Endothelial cell of umbilical vein (primary cell): ENCODE measurements around the gene PLAAT1. TPM values are rescaled to one million over a fixed set of nuclear protein-coding genes. Genes with fewer than 3 reads are reported as not detected.

Source experiments
- BruUV-seq: library from RNA; stranded (reverse); fragments of 400-500 nt; replicated peaks from 2 replicates; lab custom pipeline; 2021; lab: Mats Ljungman, UMichigan
- CTCF ChIA-PET: fragments of 300-600, 350-600 bp; sonication (Branson Sonifier 250); formaldehyde crosslinking; loops from one replicate; lab custom pipeline; 2021; ENCODE audit warnings: antibody characterized with exemption, inconsistent platforms; lab: Charles Lee
- POLR2A ChIA-PET: fragments of 300-600, 350-600 bp; sonication (Branson Sonifier 250); formaldehyde crosslinking; loops from one replicate; lab custom pipeline; 2021; ENCODE audit warnings: antibody characterized with exemption, inconsistent platforms; lab: Charles Lee
- DNase-seq: peaks from one replicate; pipeline ENCODE4 v3.0.0-alpha.2; 2011; ENCODE audit warnings: low read depth, low spot score
- FAIRE-seq: peaks from 2 replicates; lab custom pipeline; 2011; peaks lifted over from hg19 to GRCh38; lab: Jason Lieb, UNC
- H2AFZ ChIP-seq: 2 replicates; pipeline ENCODE4 v1.6.0; 2012; ENCODE audit warnings: low read depth, low read length, control low read depth, inconsistent platforms
- H3K27ac ChIP-seq: 2 replicates; pipeline ENCODE4 v1.5.1; 2011; ENCODE audit warnings: low read depth, mild to moderate bottlenecking, control low read depth, low read length, moderate library complexity; ENCODE audit not compliant: insufficient read depth
- H3K27me3 ChIP-seq, 2 experiments: 2 replicates each; pipeline versions ENCODE4 v1.6.0 to v1.6.1; 2011; ENCODE audit warnings: low read length in 2 of 2, mixed read lengths in 1 of 2; ENCODE audit not compliant: control insufficient read depth in 2 of 2, insufficient read depth in 2 of 2
- H3K36me3 ChIP-seq, 2 experiments: 2 replicates in 1 of 2; 3 replicates in 1 of 2; pipeline ENCODE4 v1.5.1; 2011; ENCODE audit warnings: low read length in 2 of 2, mild to moderate bottlenecking in 1 of 2, moderate library complexity in 1 of 2; ENCODE audit not compliant: control insufficient read depth in 2 of 2, insufficient read depth in 2 of 2; ENCODE audit errors: extremely low read depth in 1 of 2
- H3K4me1 ChIP-seq: 3 replicates; pipeline ENCODE4 v1.5.1; 2011; ENCODE audit warnings: mild to moderate bottlenecking, low read length; ENCODE audit not compliant: control insufficient read depth, insufficient read depth; ENCODE audit errors: extremely low read depth
- H3K4me2 ChIP-seq: 2 replicates; pipeline ENCODE4 v1.6.1; 2011; ENCODE audit warnings: low read length, control low read depth, mixed read lengths; ENCODE audit not compliant: insufficient read depth
- H3K4me3 ChIP-seq, 3 experiments: fragments of 200-600 bp in 1 of 3; sonication (generic), shearing (Covaris generic) in 1 of 3; replicated peaks in 1 of 3; 2 replicates each; pipeline ENCODE4 v1.5.1; 2011 to 2016; ENCODE audit warnings: control low read depth in 3 of 3, low read length in 3 of 3, mild to moderate bottlenecking in 2 of 3, inconsistent platforms in 1 of 3, low read depth in 1 of 3, moderate library complexity in 1 of 3; ENCODE audit not compliant: insufficient read depth in 1 of 3
- H3K79me2 ChIP-seq: 2 replicates; pipeline ENCODE4 v1.6.0; 2012; ENCODE audit warnings: low read length, inconsistent platforms; ENCODE audit not compliant: control insufficient read depth, insufficient read depth
- H3K9ac ChIP-seq: replicated peaks from 2 replicates; pipeline ENCODE3; 2011; ENCODE audit warnings: low read length, control low read depth; ENCODE audit not compliant: insufficient read depth; ENCODE audit errors: extremely low read depth
- H3K9me1 ChIP-seq: replicated peaks from 3 replicates; pipeline ENCODE4 v1.6.0; 2011; ENCODE audit warnings: mild to moderate bottlenecking, low read length; ENCODE audit not compliant: control insufficient read depth, insufficient read depth; ENCODE audit errors: extremely low read depth
- H3K9me3 ChIP-seq: replicated peaks from 2 replicates; pipeline ENCODE4 v1.5.1; 2012; ENCODE audit warnings: low read length, inconsistent platforms; ENCODE audit not compliant: control insufficient read depth, insufficient read depth
- H4K20me1 ChIP-seq: replicated peaks from 2 replicates; pipeline ENCODE3; 2011; ENCODE audit warnings: mild to moderate bottlenecking, low read length; ENCODE audit not compliant: control insufficient read depth, insufficient read depth; ENCODE audit errors: extremely low read depth
- EZH2 ChIP-seq: IDR thresholded peaks from 2 replicates; pipeline ENCODE4 v1.6.1; 2012; ENCODE audit warnings: borderline replicate concordance, low read depth, mild to moderate bottlenecking, moderate library complexity, low read length, inconsistent platforms; ENCODE audit not compliant: severe bottlenecking
- FOS ChIP-seq: IDR thresholded peaks from 2 replicates; pipeline ENCODE4 v1.6.1; 2011; ENCODE audit warnings: mild to moderate bottlenecking, low read length, moderate library complexity, borderline replicate concordance; ENCODE audit not compliant: insufficient read depth
- GATA2 ChIP-seq: IDR thresholded peaks from 2 replicates; pipeline ENCODE4 v1.7.0; 2011; ENCODE audit warnings: low read depth, mild to moderate bottlenecking, moderate library complexity, mixed read lengths, low read length; ENCODE audit not compliant: insufficient read length, insufficient read depth
- JUN ChIP-seq: IDR thresholded peaks from 2 replicates; pipeline ENCODE4 v1.6.1; 2011; ENCODE audit warnings: borderline replicate concordance, low read depth; ENCODE audit not compliant: insufficient read length, insufficient read depth
- MYC ChIP-seq: IDR thresholded peaks from one replicate; pipeline ENCODE4 v1.6.1; 2011; ENCODE audit warnings: mild to moderate bottlenecking, low read depth, low read length
- POLR2A ChIP-seq: IDR thresholded peaks from 2 replicates; pipeline ENCODE4 v1.6.1; 2012; ENCODE audit warnings: low read depth, mild to moderate bottlenecking, control low read depth, low read length
- POLR2AphosphoS5 ChIP-seq: IDR thresholded peaks from 2 replicates; pipeline ENCODE4 v1.6.1; 2012; ENCODE audit warnings: low read depth, mild to moderate bottlenecking, control low read depth, low read length, moderate library complexity; ENCODE audit not compliant: insufficient read depth
- dilution Hi-C: fragments of 300-500 bp; cut with MboI; formaldehyde crosslinking; loops from one replicate; pipeline ENCODE4 v1.15.0; 2019; ENCODE audit warnings: low sequenced_read_pairs; ENCODE audit not compliant: extremely low pct_ligation_motif_present
- intact Hi-C: fragments of 100-400 bp; cut with micrococcal nuclease; formaldehyde crosslinking; loops from one replicate; pipeline ENCODE4 v1.10.0; 2022
- polyA plus RNA-seq, 4 experiments: library from polyadenylated mRNA; depleted of rRNA in 3 of 4; stranded (reverse) in 3 of 4; unstranded in 1 of 4; fragments of >200 nt; gene quantifications; 2 replicates each; pipeline versions ENCODE4 v1.2.1 to v1.2.3, GENCODE V29; 2011 to 2012; ENCODE audit warnings: missing spikeins in 1 of 4
- total RNA-seq: library from RNA; stranded (reverse); gene quantifications from 2 replicates; pipeline ENCODE4 v1.2.3, GENCODE V29; 2021
- TF ChIP-seq, protein P1 (sequence below): IDR thresholded peaks from 2 replicates; pipeline ENCODE4 v1.6.1; 2011; ENCODE audit not compliant: insufficient read depth, insufficient read length
- TF ChIP-seq, protein P2 (sequence below), 2 donors: IDR thresholded peaks; 1 replicate in 1 of 2; 2 replicates in 1 of 2; pipeline ENCODE4 v1.5.1; 2011; ENCODE audit warnings: low read length in 2 of 2, mild to moderate bottlenecking in 2 of 2, moderate library complexity in 2 of 2, control low read depth in 1 of 2, inconsistent platforms in 1 of 2, low read depth in 1 of 2; ENCODE audit not compliant: insufficient read depth in 1 of 2; ENCODE audit errors: extremely low read depth in 1 of 2

The PLAAT1 gene
- total and polyA plus RNA-seq, 2 donors (not counting 3 experiments of a cell fraction or from before 2014, with no cell fraction given): 0.58 to 0.75 TPM

DNA sequence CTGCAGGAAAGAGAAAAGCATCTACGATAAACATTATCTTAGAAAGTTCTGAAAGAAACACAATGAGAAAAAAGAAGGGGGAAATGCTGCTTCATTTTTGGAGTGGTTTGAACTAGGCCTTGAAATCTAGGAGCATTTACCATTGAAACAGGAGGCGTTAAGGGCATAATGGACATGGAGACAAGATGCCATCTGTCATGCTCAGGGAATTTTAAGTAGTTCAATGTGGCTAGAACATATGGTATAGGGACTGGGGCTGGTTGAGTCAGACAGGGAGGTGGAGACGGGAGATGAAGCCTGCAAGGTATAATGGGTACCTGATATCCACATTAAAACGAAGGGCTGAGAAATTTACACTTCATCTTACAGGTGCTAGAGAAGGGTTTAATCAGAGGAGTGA lies 10.4 kb upstream of the PLAAT1 start:
- BruUV-seq: no TSS peak
- Histone ChIP-seq H3K27me3 (peaks cover 0 to 2% of the 10 kb centered on the region in 2 experiments), H3K79me2 (no peaks in the 10 kb centered on the region), H4K20me1 (no peaks in the 10 kb centered on the region), H3K4me3 (no peak overlapping the region), H2AFZ (no peak overlapping the region), H3K9me3 (no peaks in the 10 kb centered on the region), H3K4me1 (no peaks in the 10 kb centered on the region), H3K9ac (no peak overlapping the region), H3K36me3 (no peaks in the 10 kb centered on the region), H3K4me2 (no peak overlapping the region), H3K27ac (no peak overlapping the region), H3K9me1 (no peaks in the 10 kb centered on the region)
- TF ChIP-seq, protein P1, sequence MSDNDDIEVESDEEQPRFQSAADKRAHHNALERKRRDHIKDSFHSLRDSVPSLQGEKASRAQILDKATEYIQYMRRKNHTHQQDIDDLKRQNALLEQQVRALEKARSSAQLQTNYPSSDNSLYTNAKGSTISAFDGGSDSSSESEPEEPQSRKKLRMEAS: no peak
- no peak for TF ChIP-seq GATA2
- no peak for TF ChIP-seq JUN
- no peak for TF ChIP-seq FOS
- no peak for TF ChIP-seq POLR2AphosphoS5
- TF ChIP-seq MYC: no peak
- no peak for TF ChIP-seq EZH2
- TF ChIP-seq POLR2A: no peak
- TF ChIP-seq, protein P2, sequence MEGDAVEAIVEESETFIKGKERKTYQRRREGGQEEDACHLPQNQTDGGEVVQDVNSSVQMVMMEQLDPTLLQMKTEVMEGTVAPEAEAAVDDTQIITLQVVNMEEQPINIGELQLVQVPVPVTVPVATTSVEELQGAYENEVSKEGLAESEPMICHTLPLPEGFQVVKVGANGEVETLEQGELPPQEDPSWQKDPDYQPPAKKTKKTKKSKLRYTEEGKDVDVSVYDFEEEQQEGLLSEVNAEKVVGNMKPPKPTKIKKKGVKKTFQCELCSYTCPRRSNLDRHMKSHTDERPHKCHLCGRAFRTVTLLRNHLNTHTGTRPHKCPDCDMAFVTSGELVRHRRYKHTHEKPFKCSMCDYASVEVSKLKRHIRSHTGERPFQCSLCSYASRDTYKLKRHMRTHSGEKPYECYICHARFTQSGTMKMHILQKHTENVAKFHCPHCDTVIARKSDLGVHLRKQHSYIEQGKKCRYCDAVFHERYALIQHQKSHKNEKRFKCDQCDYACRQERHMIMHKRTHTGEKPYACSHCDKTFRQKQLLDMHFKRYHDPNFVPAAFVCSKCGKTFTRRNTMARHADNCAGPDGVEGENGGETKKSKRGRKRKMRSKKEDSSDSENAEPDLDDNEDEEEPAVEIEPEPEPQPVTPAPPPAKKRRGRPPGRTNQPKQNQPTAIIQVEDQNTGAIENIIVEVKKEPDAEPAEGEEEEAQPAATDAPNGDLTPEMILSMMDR (IDR thresholded peaks at IDR 0.05; ENCODE audit: extremely low read depth in 1 of 2, insufficient read depth in 1 of 2, low read depth in 1 of 2, low read length in 2 of 2): no peak
- ChIA-PET POLR2A (no interaction called here), CTCF (no interaction called here)
- DNase-seq (no peak), FAIRE-seq (no peak)
- dilution Hi-C loops (no loop called here), intact Hi-C loops (no loop called here)
